Natural killer cell (primary cell): ENCODE data around the gene MAD1L1. TPM values are rescaled to one million over a fixed set of nuclear protein-coding genes. Genes with fewer than 3 reads are reported as not detected.

Experiments used
- ATAC-seq, 3 donors: fragments of 150-1000 bp in 2 of 3; fragments of 200-7000 bp in 1 of 3; cut with Tn5 transposase; 1 replicate in 1 of 3; 2 replicates in 2 of 3; pipeline ENCODE4 v1.10.0; 2021; ENCODE audit warnings: mild to moderate bottlenecking in 2 of 3, moderate library complexity in 2 of 3
- DNase-seq, 2 donors: peaks; one replicate each; pipeline versions ENCODE4 v3.0.0 to v3.0.0-alpha.2; 2013 to 2021; ENCODE audit warnings: mixed read lengths in 1 of 2
- H3K27ac ChIP-seq: one replicate; pipeline ENCODE4 v1.5.1; 2013; ENCODE audit warnings: mild to moderate bottlenecking, low read length
- H3K27me3 ChIP-seq: one replicate; pipeline ENCODE4 v1.6.1; 2013; ENCODE audit warnings: low read length; ENCODE audit not compliant: control insufficient read depth, insufficient read depth
- H3K36me3 ChIP-seq: one replicate; pipeline ENCODE4 v1.6.1; 2013; ENCODE audit warnings: low read length; ENCODE audit not compliant: control insufficient read depth, insufficient read depth
- H3K4me1 ChIP-seq: one replicate; pipeline ENCODE4 v1.6.1; 2013; ENCODE audit warnings: low read length; ENCODE audit not compliant: control insufficient read depth, insufficient read depth
- H3K4me3 ChIP-seq: one replicate; pipeline ENCODE4 v1.5.1; 2013; ENCODE audit warnings: low read length
- H3K9me3 ChIP-seq: one replicate; pipeline ENCODE4 v1.6.1; 2013; ENCODE audit warnings: low read length; ENCODE audit not compliant: control insufficient read depth, insufficient read depth
- H3K27ac Mint-ChIP-seq, 2 donors: one replicate each; pipeline ENCODE4 v1.8.0; 2022; ENCODE audit warnings: mild to moderate bottlenecking in 2 of 2, mixed read lengths in 2 of 2, moderate library complexity in 1 of 2
- H3K27me3 Mint-ChIP-seq, 2 donors: one replicate each; pipeline ENCODE4 v1.8.0; 2022; ENCODE audit warnings: low read depth in 2 of 2, mixed read lengths in 2 of 2
- H3K36me3 Mint-ChIP-seq: one replicate; pipeline ENCODE4 v1.8.0; 2022; ENCODE audit warnings: mixed read lengths
- H3K4me1 Mint-ChIP-seq, 2 donors: one replicate each; pipeline ENCODE4 v1.8.0; 2022; ENCODE audit warnings: mixed read lengths in 2 of 2
- H3K4me3 Mint-ChIP-seq: one replicate; pipeline ENCODE4 v1.8.0; 2022; ENCODE audit warnings: mild to moderate bottlenecking, moderate library complexity, mixed read lengths
- H3K9me3 Mint-ChIP-seq, 2 donors: one replicate each; pipeline ENCODE4 v1.8.0; 2022; ENCODE audit warnings: mixed read lengths in 2 of 2
- CTCF ChIP-seq: fragments of 200-600 bp; IDR thresholded peaks from one replicate; pipeline ENCODE4 v1.8.0; 2022; ENCODE audit warnings: antibody characterized with exemption
- WGBS: methylation state at CpG from one replicate; pipeline ENCODE4 v1.1.7; 2013; ENCODE audit warnings: missing lambda C conversion rate; ENCODE audit not compliant: insufficient coverage; 5-methylcytosine and 5-hydroxymethylcytosine counted together
- intact Hi-C: fragments of 100-400 bp; cut with micrococcal nuclease; formaldehyde crosslinking; loops from one replicate; pipeline ENCODE4 v1.14.2; 2022
- total RNA-seq, 4 donors: library from RNA; stranded (reverse); fragments of 120-200 nt in 1 of 4; gene quantifications; one replicate each; pipeline versions ENCODE4 v1.2.3 to v1.2.4, GENCODE V29; 2013 to 2022

Gene MAD1L1
- total RNA-seq, 3 donors from 2014 or later (not counting 1 experiment from before 2014, with no cell fraction given) = 53.6 to 81.2 (median 77.4) TPM

- H3K27me3 Mint-ChIP-seq = no peaks in the 10 kb centered on the region
- no peak overlapping the region for H3K27ac Mint-ChIP-seq
- Histone ChIP-seq H3K4me1 (no peaks in the 10 kb centered on the region), H3K9me3 (no peaks in the 10 kb centered on the region), H3K4me3 (no peak overlapping the region), H3K27me3 (no peaks in the 10 kb centered on the region), H3K27ac (no peak overlapping the region), H3K36me3 (peaks cover 7% of the 10 kb centered on the region)
- no peak for ATAC-seq
- H3K9me3 Mint-ChIP-seq = no peaks in the 10 kb centered on the region
- WGBS = 98% methylated on average over 15 of the region's 15 CpGs
- no peak for TF ChIP-seq CTCF
- intact Hi-C loops = no loop called here
- no peak overlapping the region for H3K4me3 Mint-ChIP-seq
- H3K36me3 Mint-ChIP-seq = no peaks in the 10 kb centered on the region
- no peak for DNase-seq
- H3K4me1 Mint-ChIP-seq = no peaks in the 10 kb centered on the region
These were observed 87.8 kb downstream of the MAD1L1 start for GRCh38 chr7:2144926-2145325.

- Mint-ChIP-seq H3K27me3 (no peaks in the 10 kb centered on the region), H3K36me3 (no peaks in the 10 kb centered on the region), H3K9me3 (no peaks in the 10 kb centered on the region), H3K4me1 (no peaks in the 10 kb centered on the region), H3K27ac (no peak overlapping the region), H3K4me3 (no peak overlapping the region)
- Histone ChIP-seq H3K27me3 (no peaks in the 10 kb centered on the region), H3K27ac (no peak overlapping the region), H3K4me3 (no peak overlapping the region), H3K36me3 (peaks cover 7% of the 10 kb centered on the region), H3K9me3 (no peaks in the 10 kb centered on the region), H3K4me1 (no peaks in the 10 kb centered on the region)
- 94% methylated on average over 25 of the region's 25 CpGs for WGBS
- DNase-seq (no peak), ATAC-seq (no peak)
- TF ChIP-seq CTCF = no peak
- intact Hi-C loops = no loop called here
These were observed 88.7 kb downstream of the MAD1L1 start for GRCh38 chr7:2143981-2144595.

- no peak overlapping the region for H3K4me3 Mint-ChIP-seq
- 93% methylated on average over 7 of the region's 7 CpGs for WGBS
These were observed 89.3 kb downstream of the MAD1L1 start for GRCh38 chr7:2143450-2143849.

More at GRCh38 chr7:2143450-2143849, 89.3 kb downstream of the MAD1L1 start:
- Mint-ChIP-seq H3K9me3 (no peaks in the 10 kb centered on the region), H3K4me1 (peaks cover 2 to 3% of the 10 kb centered on the region in 2 donors), H3K27me3 (no peaks in the 10 kb centered on the region), H3K27ac (no peak overlapping the region), H3K36me3 (no peaks in the 10 kb centered on the region)
- DNase-seq = no peak
- peaks cover 5% of the 10 kb centered on the region for H3K36me3 ChIP-seq
- intact Hi-C loops = no loop called here
- no peak overlapping the region for H3K4me3 ChIP-seq
- no peaks in the 10 kb centered on the region for H3K9me3 ChIP-seq
- peaks cover 5% of the 10 kb centered on the region for H3K4me1 ChIP-seq
- no peak for TF ChIP-seq CTCF
- ATAC-seq = no peak
- no peak overlapping the region for H3K27ac ChIP-seq
- no peaks in the 10 kb centered on the region for H3K27me3 ChIP-seq
